Caco-2 (cell line): ENCODE results near the gene VWA5B1. TPM values are rescaled to one million over a fixed set of nuclear protein-coding genes. Genes with fewer than 3 reads are reported as not detected.
"Not testable (repeated sequence)": the region's sequence is repeated elsewhere in the genome, so short reads cannot be mapped to it uniquely, and the experiment has no call there.

ENCODE experiments used
- BruUV-seq: library from RNA; stranded (reverse); fragments of 400-500 nt; replicated peaks from 2 replicates; lab custom pipeline; 2021; lab: Mats Ljungman, UMichigan
- CTCF ChIA-PET: fragments of 300-600 bp; sonication (Branson Sonifier 250); formaldehyde crosslinking; loops from one replicate; lab custom pipeline; 2022; ENCODE audit warnings: antibody characterized with exemption; lab: Charles Lee
- POLR2A ChIA-PET: fragments of 300-600 bp; sonication (Branson Sonifier 250); formaldehyde crosslinking; loops from one replicate; lab custom pipeline; 2022; ENCODE audit warnings: antibody characterized with exemption; lab: Charles Lee
- DNase-seq, 2 experiments: peaks; one replicate each; pipeline versions ENCODE4 v3.0.0 to v3.0.0-alpha.2; 2020 to 2022
- H3K27me3 ChIP-seq: replicated peaks from 2 replicates; pipeline ENCODE4 v1.6.0; 2011; ENCODE audit warnings: low read length; ENCODE audit not compliant: control insufficient read depth, insufficient read depth
- H3K36me3 ChIP-seq: 2 replicates; pipeline ENCODE4 v1.5.1; 2011; ENCODE audit warnings: low read length; ENCODE audit not compliant: control insufficient read depth, insufficient read depth
- H3K4me1 ChIP-seq: fragments of 250-450 bp; sonication (Bioruptor Pico); 2 replicates; pipeline ENCODE4 v1.5.1; 2020; ENCODE audit warnings: mild to moderate bottlenecking
- H3K4me3 ChIP-seq: 2 replicates; pipeline ENCODE4 v1.5.1; 2011; ENCODE audit warnings: low read depth, mild to moderate bottlenecking, control low read depth, low read length
- H3K9me3 ChIP-seq: fragments of 250-450 bp; sonication (Bioruptor Pico); 2 replicates; pipeline ENCODE4 v1.5.1; 2020; ENCODE audit warnings: mild to moderate bottlenecking, moderate library complexity
- H3K27ac Mint-ChIP-seq: one replicate; pipeline ENCODE4 v1.8.0; 2022; ENCODE audit warnings: mixed read lengths; ENCODE audit not compliant: unreplicated experiment
- H3K27me3 Mint-ChIP-seq: one replicate; pipeline ENCODE4 v1.8.0; 2022; ENCODE audit warnings: mixed read lengths; ENCODE audit not compliant: insufficient read depth, unreplicated experiment
- H3K36me3 Mint-ChIP-seq: one replicate; pipeline ENCODE4 v1.8.0; 2022; ENCODE audit warnings: mild to moderate bottlenecking, mixed read lengths; ENCODE audit not compliant: insufficient read depth, unreplicated experiment
- H3K4me1 Mint-ChIP-seq: one replicate; pipeline ENCODE4 v1.8.0; 2022; ENCODE audit warnings: low read depth, mixed read lengths; ENCODE audit not compliant: unreplicated experiment
- H3K4me3 Mint-ChIP-seq: one replicate; pipeline ENCODE4 v1.8.0; 2022; ENCODE audit warnings: mild to moderate bottlenecking, moderate library complexity, mixed read lengths; ENCODE audit not compliant: unreplicated experiment
- H3K9me3 Mint-ChIP-seq: one replicate; pipeline ENCODE4 v1.8.0; 2022; ENCODE audit warnings: mixed read lengths; ENCODE audit not compliant: unreplicated experiment
- intact Hi-C: fragments of 100-400 bp; cut with micrococcal nuclease; formaldehyde crosslinking; loops from one replicate; pipeline ENCODE4 v1.10.0; 2022; ENCODE audit not compliant: unreplicated experiment
- total RNA-seq: library from RNA; stranded (reverse); gene quantifications from 2 replicates; pipeline ENCODE4 v1.2.3, GENCODE V29; 2022
- TF ChIP-seq, protein P1 (sequence below), 2 experiments: fragments of 200-600 bp in 1 of 2; IDR thresholded peaks; 1 replicate in 1 of 2; 2 replicates in 1 of 2; pipeline versions ENCODE4 v1.5.1 to v1.8.0; 2011 to 2022; ENCODE audit warnings: antibody characterized with exemption in 1 of 2, control low read depth in 1 of 2, inconsistent platforms in 1 of 2, low read depth in 1 of 2, low read length in 1 of 2, mild to moderate bottlenecking in 1 of 2, moderate library complexity in 1 of 2; ENCODE audit not compliant: insufficient read depth in 1 of 2, severe bottlenecking in 1 of 2, unreplicated experiment in 1 of 2

Gene VWA5B1
- total RNA-seq, 1 experiment from 2014 or later: not detected

DNA sequence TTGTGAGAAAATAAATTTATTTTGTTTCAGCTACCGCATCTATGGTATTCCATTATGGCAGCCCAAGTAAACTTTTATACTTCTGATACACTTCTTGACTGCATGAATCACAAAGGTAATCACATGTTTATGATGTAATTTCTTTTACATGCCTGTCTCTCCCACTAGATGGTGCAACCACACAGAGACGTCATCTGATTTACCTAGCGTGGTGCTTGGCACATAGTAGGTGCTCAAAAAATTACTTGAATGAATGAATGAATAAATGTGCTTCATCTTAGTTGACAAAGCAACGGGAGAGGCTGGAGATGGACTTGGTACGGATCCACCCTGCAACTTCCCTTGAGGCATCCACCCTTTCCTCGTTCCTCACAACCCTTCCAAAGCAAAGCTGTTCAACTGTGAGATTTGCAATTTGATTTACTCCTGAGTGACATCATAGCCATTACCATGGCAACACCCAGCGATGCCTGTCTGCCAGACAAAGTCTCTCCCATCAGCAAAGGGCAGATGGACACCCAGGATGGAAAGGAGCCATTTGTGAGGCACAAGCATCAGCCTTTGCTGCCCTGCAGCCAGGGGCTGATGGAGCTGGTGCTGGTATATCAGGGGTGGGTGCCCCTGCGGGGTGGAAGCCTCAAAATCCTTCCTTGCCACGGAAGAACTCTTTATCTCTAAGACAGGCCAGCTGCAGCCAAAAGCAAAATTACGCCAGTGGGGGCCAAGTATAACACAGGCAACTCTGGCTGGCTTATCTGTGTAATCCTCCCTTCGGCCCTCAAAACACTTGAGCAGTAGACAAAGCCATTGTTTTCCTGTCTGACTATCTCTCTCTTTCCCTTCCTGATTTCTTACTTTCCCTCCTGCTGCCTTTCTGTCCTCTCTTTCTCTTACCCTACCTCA, 18.9 kb upstream of the VWA5B1 start:
- DNase-seq: no peak
- TF ChIP-seq, protein P1, sequence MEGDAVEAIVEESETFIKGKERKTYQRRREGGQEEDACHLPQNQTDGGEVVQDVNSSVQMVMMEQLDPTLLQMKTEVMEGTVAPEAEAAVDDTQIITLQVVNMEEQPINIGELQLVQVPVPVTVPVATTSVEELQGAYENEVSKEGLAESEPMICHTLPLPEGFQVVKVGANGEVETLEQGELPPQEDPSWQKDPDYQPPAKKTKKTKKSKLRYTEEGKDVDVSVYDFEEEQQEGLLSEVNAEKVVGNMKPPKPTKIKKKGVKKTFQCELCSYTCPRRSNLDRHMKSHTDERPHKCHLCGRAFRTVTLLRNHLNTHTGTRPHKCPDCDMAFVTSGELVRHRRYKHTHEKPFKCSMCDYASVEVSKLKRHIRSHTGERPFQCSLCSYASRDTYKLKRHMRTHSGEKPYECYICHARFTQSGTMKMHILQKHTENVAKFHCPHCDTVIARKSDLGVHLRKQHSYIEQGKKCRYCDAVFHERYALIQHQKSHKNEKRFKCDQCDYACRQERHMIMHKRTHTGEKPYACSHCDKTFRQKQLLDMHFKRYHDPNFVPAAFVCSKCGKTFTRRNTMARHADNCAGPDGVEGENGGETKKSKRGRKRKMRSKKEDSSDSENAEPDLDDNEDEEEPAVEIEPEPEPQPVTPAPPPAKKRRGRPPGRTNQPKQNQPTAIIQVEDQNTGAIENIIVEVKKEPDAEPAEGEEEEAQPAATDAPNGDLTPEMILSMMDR (IDR thresholded peaks at IDR 0.05; ENCODE audit: insufficient read depth in 1 of 2, low read depth in 1 of 2, low read length in 1 of 2, severe bottlenecking in 1 of 2, unreplicated experiment in 1 of 2): no peak
- H3K27me3 Mint-ChIP-seq: peaks cover 12% of the 10 kb centered on the region
- Histone ChIP-seq H3K36me3 (no peaks in the 10 kb centered on the region), H3K4me1 (no peaks in the 10 kb centered on the region), H3K4me3 (no peak overlapping the region), H3K9me3 (no peaks in the 10 kb centered on the region), H3K27me3 (no peaks in the 10 kb centered on the region)
- ChIA-PET CTCF (no interaction called here), POLR2A (no interaction called here)
- H3K36me3 Mint-ChIP-seq: no peaks in the 10 kb centered on the region
- intact Hi-C loops: no loop called here
- no peak overlapping the region for H3K4me3 Mint-ChIP-seq
- no peak overlapping the region for H3K27ac Mint-ChIP-seq
- BruUV-seq: no TSS peak
- no peaks in the 10 kb centered on the region for H3K4me1 Mint-ChIP-seq
- peaks cover 15% of the 10 kb centered on the region for H3K9me3 Mint-ChIP-seq

GRCh38 chr1:20273716-20274115, 17.0 kb upstream of the VWA5B1 start:
- H3K4me1 Mint-ChIP-seq, H3K27ac Mint-ChIP-seq, H3K4me3 Mint-ChIP-seq, H3K9me3 ChIP-seq, BruUV-seq, H3K4me1 ChIP-seq, H3K4me3 ChIP-seq, H3K27me3 ChIP-seq, POLR2A ChIA-PET, intact Hi-C loops, DNase-seq, CTCF ChIA-PET, H3K36me3 Mint-ChIP-seq, H3K36me3 ChIP-seq: not testable (repeated sequence)
- Mint-ChIP-seq H3K9me3 (peaks cover 15% of the 10 kb centered on the region), H3K27me3 (peaks cover 12% of the 10 kb centered on the region)

GRCh38 chr1:20275319-20275925, 15.3 kb upstream of the VWA5B1 start:
- Mint-ChIP-seq H3K4me1 (no peaks in the 10 kb centered on the region), H3K9me3 (peaks cover 10% of the 10 kb centered on the region)
- CTCF ChIA-PET: no interaction called here

More at GRCh38 chr1:20275319-20275925, 15.3 kb upstream of the VWA5B1 start:
- no peak for DNase-seq
- Histone ChIP-seq H3K36me3 (no peaks in the 10 kb centered on the region), H3K4me3 (no peak overlapping the region), H3K4me1 (no peaks in the 10 kb centered on the region), H3K9me3 (no peaks in the 10 kb centered on the region), H3K27me3 (no peaks in the 10 kb centered on the region)
- H3K36me3 Mint-ChIP-seq: no peaks in the 10 kb centered on the region
- BruUV-seq: no TSS peak
- POLR2A ChIA-PET: no interaction called here
- H3K27ac Mint-ChIP-seq: no peak overlapping the region
- H3K27me3 Mint-ChIP-seq: peaks cover 9% of the 10 kb centered on the region
- H3K4me3 Mint-ChIP-seq: no peak overlapping the region
- intact Hi-C loops: no loop called here
- TF ChIP-seq, protein P1 (IDR thresholded peaks at IDR 0.05; ENCODE audit: insufficient read depth in 1 of 2, low read depth in 1 of 2, low read length in 1 of 2, severe bottlenecking in 1 of 2, unreplicated experiment in 1 of 2): no peak
